Left lung (tissue), 10 donors: ENCODE results near the gene DIPK1A. TPM values are rescaled to one million over a fixed set of nuclear protein-coding genes. Genes with fewer than 3 reads are reported as not detected.
"Not testable (repeated sequence)": the region's sequence is repeated elsewhere in the genome, so short reads cannot be mapped to it uniquely, and the experiment has no call there.

ENCODE experiments used
- ATAC-seq: fragments of 200-7000 bp; cut with Tn5 transposase; one replicate; pipeline ENCODE4 v1.9.1; 2020; ENCODE audit warnings: moderate library complexity
- DNase-seq, 4 donors: peaks; one replicate each; pipeline ENCODE4 v3.0.0-alpha.2; 2013 to 2020
- H3K27ac ChIP-seq, 2 donors: fragments of 200-600 bp; sonication (generic) in 1 of 2; one replicate each; pipeline versions ENCODE4 v1.5.0 to v1.8.0; 2020 to 2021
- H3K27me3 ChIP-seq, 2 donors: fragments of 200-600 bp; sonication (generic) in 1 of 2; one replicate each; pipeline versions ENCODE4 v1.5.0 to v1.8.0; 2020 to 2021
- H3K36me3 ChIP-seq, 2 donors: fragments of 200-600 bp; sonication (generic) in 1 of 2; one replicate each; pipeline versions ENCODE4 v1.5.0 to v1.8.0; 2020 to 2021
- H3K4me1 ChIP-seq, 2 donors: fragments of 200-600 bp; one replicate each; pipeline ENCODE4 v1.8.0; 2021
- H3K4me3 ChIP-seq, 2 donors: fragments of 200-600 bp; sonication (generic) in 1 of 2; one replicate each; pipeline versions ENCODE4 v1.5.0 to v1.8.0; 2020 to 2021; ENCODE audit warnings: mild to moderate bottlenecking in 1 of 2
- H3K9me3 ChIP-seq, 2 donors: fragments of 200-600 bp; sonication (generic) in 1 of 2; one replicate each; pipeline versions ENCODE4 v1.5.0 to v1.8.0; 2020 to 2021
- CTCF ChIP-seq, 2 donors: fragments of 200-600 bp; sonication (generic) in 1 of 2; IDR thresholded peaks; one replicate each; pipeline versions ENCODE4 v1.5.0 to v1.8.0; 2021; ENCODE audit warnings: antibody characterized with exemption in 2 of 2
- intact Hi-C, 2 donors: fragments of 100-400 bp; cut with DNase I; formaldehyde crosslinking; loops; one replicate each; pipeline versions ENCODE4 v1.11.2 to v1.14.2; 2022
- polyA plus RNA-seq, 6 donors: library from polyadenylated mRNA; unstranded; fragments of 120-200 nt; gene quantifications; one replicate each; pipeline ENCODE4 v1.2.1, GENCODE V29; 2013; ENCODE audit not compliant: insufficient read length in 6 of 6
- total RNA-seq, 2 donors: library from RNA; stranded (reverse); fragmentation: NEBNext Ultra II Directional; extraction: Animal tissue kit (Norgen Biotek cat#: 25700); gene quantifications; one replicate each; pipeline ENCODE4 v1.2.1, GENCODE V29; 2021
- donor health status: DM: no; HTN: yes; CAD: no.
- donor health status: DM: no; HTN: no; CAD: no.

Gene DIPK1A
- total and polyA plus RNA-seq, 8 donors: 6.8 to 14.8 (median 10.2) TPM

GRCh38 chr1:92901126-92901525 is 60.1 kb downstream of the DIPK1A start:
- no peak for TF ChIP-seq CTCF (IDR thresholded peaks at IDR 0.05)
- peaks cover 0 to 8% of the 10 kb centered on the region in 2 donors for H3K9me3 ChIP-seq
- no peak overlapping the region for H3K4me3 ChIP-seq
- intact Hi-C loops: no loop called here
- no peaks in the 10 kb centered on the region for H3K4me1 ChIP-seq
- DNase-seq (no peak), ATAC-seq (no peak)
- H3K36me3 ChIP-seq: no peaks in the 10 kb centered on the region
- H3K27ac ChIP-seq: no peak overlapping the region
- H3K27me3 ChIP-seq: no peaks in the 10 kb centered on the region

GRCh38 chr1:92900539-92900938 is 60.7 kb downstream of the DIPK1A start:
- intact Hi-C loops: no loop called here
- Histone ChIP-seq H3K4me3 (no peak overlapping the region), H3K27ac (no peak overlapping the region), H3K27me3 (no peaks in the 10 kb centered on the region), H3K9me3 (peaks cover 0 to 8% of the 10 kb centered on the region in 2 donors), H3K36me3 (no peaks in the 10 kb centered on the region), H3K4me1 (no peaks in the 10 kb centered on the region)
- TF ChIP-seq CTCF (IDR thresholded peaks at IDR 0.05): no peak
- DNase-seq (no peak), ATAC-seq (no peak)

GRCh38 chr1:92899780-92900179 is 61.5 kb downstream of the DIPK1A start:
- Histone ChIP-seq H3K36me3 (no peaks in the 10 kb centered on the region), H3K4me3 (no peak overlapping the region), H3K9me3 (peaks cover 0 to 8% of the 10 kb centered on the region in 2 donors), H3K27ac (no peak overlapping the region), H3K4me1 (no peaks in the 10 kb centered on the region), H3K27me3 (no peaks in the 10 kb centered on the region)
- no peak for TF ChIP-seq CTCF (IDR thresholded peaks at IDR 0.05)
- DNase-seq (no peak), ATAC-seq (no peak)
- intact Hi-C loops: no loop called here

- H3K4me1 ChIP-seq, H3K4me3 ChIP-seq, H3K27ac ChIP-seq, H3K9me3 ChIP-seq, H3K36me3 ChIP-seq, ATAC-seq, H3K27me3 ChIP-seq, intact Hi-C loops, DNase-seq: not testable (repeated sequence)
Measured at GRCh38 chr1:92898053-92898452, 63.2 kb downstream of the DIPK1A start.

GRCh38 chr1:92887465-92887864 is 73.8 kb downstream of the DIPK1A start:
- DNase-seq: no peak
- H3K4me1 ChIP-seq: peaks cover 0 to 7% of the 10 kb centered on the region in 2 donors
- ATAC-seq: no peak
- H3K9me3 ChIP-seq: peaks cover 0 to 10% of the 10 kb centered on the region in 2 donors
- H3K27ac ChIP-seq: no peak overlapping the region
- intact Hi-C loops: no loop called here
- TF ChIP-seq CTCF (IDR thresholded peaks at IDR 0.05): no peak
- H3K36me3 ChIP-seq: no peaks in the 10 kb centered on the region
- H3K4me3 ChIP-seq: no peak overlapping the region
- no peaks in the 10 kb centered on the region for H3K27me3 ChIP-seq

- peaks cover 0 to 10% of the 10 kb centered on the region in 2 donors for H3K9me3 ChIP-seq
- no peak for TF ChIP-seq CTCF (IDR thresholded peaks at IDR 0.05)
- no peak overlapping the region for H3K27ac ChIP-seq
- DNase-seq (peak in 1 of 4 donors; percentile 10), ATAC-seq (peak; percentile 90)
- no peaks in the 10 kb centered on the region for H3K27me3 ChIP-seq
- intact Hi-C loops: no loop called here
- H3K4me1 ChIP-seq: peaks cover 0 to 7% of the 10 kb centered on the region in 2 donors
- no peak overlapping the region for H3K4me3 ChIP-seq
- no peaks in the 10 kb centered on the region for H3K36me3 ChIP-seq
Measured at GRCh38 chr1:92886886-92887419, 74.3 kb downstream of the DIPK1A start.
